GM12892 (cell line): ENCODE measurements around the gene GLIS1.

Experiments used
- POLR2A ChIP-seq: IDR thresholded peaks from 2 replicates; pipeline ENCODE4 v1.6.1; 2011; ENCODE audit warnings: low read depth, low read length, control low read depth
- POLR2AphosphoS5 ChIP-seq: IDR thresholded peaks from 2 replicates; pipeline ENCODE4 v1.6.1; 2011; ENCODE audit warnings: low read depth, low read length, control low read depth

DNA sequence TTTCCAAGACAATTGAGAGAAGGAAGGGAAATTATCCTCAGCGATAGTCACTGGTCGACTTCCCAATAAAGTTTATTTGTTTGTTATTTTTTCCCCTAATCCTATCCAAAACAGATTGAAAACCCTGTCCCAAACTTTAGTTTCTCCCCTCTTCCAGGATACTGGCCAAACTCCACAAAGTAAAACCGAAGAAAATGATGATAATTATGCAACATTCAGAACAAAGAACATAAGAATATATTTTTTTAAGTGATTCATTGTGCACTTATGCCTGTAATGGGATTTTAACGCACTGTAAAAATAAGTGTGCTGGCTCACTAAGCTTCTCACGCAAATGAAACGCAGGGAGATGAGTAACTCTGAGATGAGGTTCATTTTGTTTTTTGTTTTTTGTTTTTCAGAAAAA is 6.0 kb downstream of the GLIS1 start:
- TF ChIP-seq POLR2A, result no peak
- TF ChIP-seq POLR2AphosphoS5, result no peak
